SK-N-SH treated with all-trans-retinoic acid at 6 μM for 48 hours (cell line): ENCODE measurements around the gene DLG3.

Source experiments
- ARNTL ChIP-seq: fragments of 450-650 bp; formaldehyde crosslinking; IDR thresholded peaks from 2 replicates; pipeline ENCODE4 v1.5.0; 2020; ENCODE audit warnings: low read depth, mild to moderate bottlenecking, moderate library complexity, borderline replicate concordance
- BACH2 ChIP-seq: fragments of 250-450 bp; sonication (Bioruptor Pico); IDR thresholded peaks from 2 replicates; pipeline ENCODE4 v1.9.0; 2021; ENCODE audit warnings: mild to moderate bottlenecking, borderline replicate concordance
- CSDC2 ChIP-seq: fragments of 250-450 bp; sonication (Bioruptor Pico); IDR thresholded peaks from 2 replicates; pipeline ENCODE4 v1.5.0; 2020; ENCODE audit warnings: mild to moderate bottlenecking, moderate library complexity
- OSR1 ChIP-seq: fragments of 250-450 bp; sonication (Bioruptor Pico); IDR thresholded peaks from 2 replicates; pipeline ENCODE4 v1.8.0; 2022; ENCODE audit warnings: moderate library complexity, mild to moderate bottlenecking, inconsistent platforms
- POU6F1 ChIP-seq: fragments of 250-450 bp; sonication (Bioruptor Pico); IDR thresholded peaks from 2 replicates; pipeline ENCODE4 v1.8.0; 2021; ENCODE audit warnings: low read depth, mild to moderate bottlenecking, moderate library complexity, borderline replicate concordance
- TOX ChIP-seq: fragments of 250-450 bp; sonication (Bioruptor Pico); IDR thresholded peaks from 2 replicates; pipeline ENCODE4 v1.8.0; 2021; ENCODE audit warnings: mild to moderate bottlenecking, moderate library complexity, borderline replicate concordance
- ZC3H10 ChIP-seq: fragments of 250-450 bp; sonication (Bioruptor Pico); IDR thresholded peaks from 2 replicates; pipeline ENCODE4 v1.5.1; 2021; ENCODE audit warnings: mild to moderate bottlenecking, moderate library complexity
- ZFP3 ChIP-seq: fragments of 250-450 bp; sonication (Bioruptor Pico); IDR thresholded peaks from 2 replicates; pipeline ENCODE4 v1.5.0; 2020; ENCODE audit warnings: mild to moderate bottlenecking, moderate library complexity
- ZFP30 ChIP-seq: fragments of 450-650 bp; formaldehyde crosslinking; IDR thresholded peaks from 2 replicates; pipeline ENCODE4 v1.5.0; 2022; ENCODE audit warnings: mild to moderate bottlenecking, moderate library complexity
- ZNF8 ChIP-seq: fragments of 450-650 bp; formaldehyde crosslinking; IDR thresholded peaks from 2 replicates; pipeline ENCODE4 v1.5.0; 2020; ENCODE audit warnings: mild to moderate bottlenecking, moderate library complexity

GRCh38 chrX:70497026-70497425, 52.4 kb downstream of the DLG3 start:
- no peak for TF ChIP-seq BACH2
- TF ChIP-seq POU6F1 (CRISPR knock-in tag) = no peak
- TF ChIP-seq TOX (CRISPR knock-in tag) = no peak
- no peak for TF ChIP-seq OSR1 (CRISPR knock-in tag)
- TF ChIP-seq ZNF8 = no peak
- no peak for TF ChIP-seq ARNTL (CRISPR knock-in tag)
- no peak for TF ChIP-seq ZFP3 (CRISPR knock-in tag)
- TF ChIP-seq ZFP30 (CRISPR knock-in tag) = no peak
- no peak for TF ChIP-seq ZC3H10
- no peak for TF ChIP-seq CSDC2
